T-cell (primary cell): ENCODE results near the gene ZMYM2. TPM values are rescaled to one million over a fixed set of nuclear protein-coding genes. Genes with fewer than 3 reads are reported as not detected.
A peak's percentile ranks its signal among the peaks of the same experiment; 100 is the strongest.

Experiments used
- ATAC-seq, 4 experiments: fragments of 200-7000 bp in 3 of 4; fragments of 150-1000 bp in 1 of 4; cut with Tn5 transposase; replicated peaks in 1 of 4; 1 replicate in 3 of 4; 2 replicates in 1 of 4; pipeline ENCODE4 v1.10.0; 2021; ENCODE audit warnings: moderate library complexity in 3 of 4, mild to moderate bottlenecking in 2 of 4, moderate number of reproducible peaks in 1 of 4
- CTCF ChIA-PET, 2 donors: fragments of 300-600 bp; sonication (Branson Sonifier 250); formaldehyde crosslinking; loops; one replicate each; lab custom pipeline; 2022; ENCODE audit warnings: antibody characterized with exemption in 2 of 2; lab: Charles Lee
- POLR2A ChIA-PET, 2 donors: fragments of 300-600 bp; sonication (Branson Sonifier 250); formaldehyde crosslinking; loops; one replicate each; lab custom pipeline; 2022; ENCODE audit warnings: antibody characterized with exemption in 2 of 2; lab: Charles Lee
- DNase-seq, 35 experiments: peaks; one replicate each; pipeline versions ENCODE4 v3.0.0 to v3.0.0-alpha.2; 2013 to 2023
- H3K27ac ChIP-seq: one replicate; pipeline ENCODE4 v1.5.1; 2013; ENCODE audit warnings: low read length
- H3K27me3 ChIP-seq, 2 experiments: replicated peaks in 1 of 2; 1 replicate in 1 of 2; 2 replicates in 1 of 2; pipeline versions ENCODE4 v1.6.1 to v1.7.0; 2013; ENCODE audit warnings: low read length in 1 of 2, mixed read lengths in 1 of 2; ENCODE audit not compliant: control insufficient read depth in 2 of 2, insufficient read depth in 2 of 2; ENCODE audit errors: extremely low read depth in 1 of 2
- H3K36me3 ChIP-seq, 2 donors: 1 replicate in 1 of 2; 2 replicates in 1 of 2; pipeline versions ENCODE4 v1.6.1 to v1.7.0; 2013; ENCODE audit warnings: low read length in 1 of 2; ENCODE audit not compliant: control insufficient read depth in 2 of 2, insufficient read depth in 1 of 2; ENCODE audit errors: extremely low read depth in 1 of 2
- H3K4me1 ChIP-seq, 2 experiments: 1 replicate in 1 of 2; 2 replicates in 1 of 2; pipeline versions ENCODE4 v1.6.1 to v1.7.0; 2013; ENCODE audit warnings: low read length in 2 of 2, mixed read lengths in 1 of 2; ENCODE audit not compliant: insufficient read depth in 2 of 2, control insufficient read depth in 1 of 2; ENCODE audit errors: extremely low read depth in 1 of 2
- H3K4me3 ChIP-seq, 2 donors: 1 replicate in 1 of 2; 2 replicates in 1 of 2; pipeline versions ENCODE4 v1.5.1 to v1.7.0; 2013; ENCODE audit warnings: mild to moderate bottlenecking in 2 of 2, low read length in 1 of 2, moderate library complexity in 1 of 2; ENCODE audit not compliant: control insufficient read depth in 1 of 2; ENCODE audit errors: extremely low read depth in 1 of 2
- H3K9me3 ChIP-seq: 2 replicates; pipeline ENCODE4 v1.7.0; 2013
- H3K27ac Mint-ChIP-seq, 2 donors: one replicate each; pipeline ENCODE4 v1.8.0; 2020 to 2021; ENCODE audit warnings: mild to moderate bottlenecking in 2 of 2, mixed read lengths in 2 of 2
- H3K27me3 Mint-ChIP-seq, 2 donors: one replicate each; pipeline ENCODE4 v1.8.0; 2021 to 2022; ENCODE audit warnings: mixed read lengths in 2 of 2
- H3K36me3 Mint-ChIP-seq: one replicate; pipeline ENCODE4 v1.8.0; 2021; ENCODE audit warnings: mixed read lengths
- H3K4me1 Mint-ChIP-seq, 3 donors: one replicate each; pipeline ENCODE4 v1.8.0; 2020 to 2022; ENCODE audit warnings: mixed read lengths in 3 of 3, mild to moderate bottlenecking in 1 of 3
- H3K4me3 Mint-ChIP-seq, 3 donors: one replicate each; pipeline ENCODE4 v1.8.0; 2020 to 2022; ENCODE audit warnings: mild to moderate bottlenecking in 3 of 3, mixed read lengths in 3 of 3, moderate library complexity in 3 of 3
- H3K9me3 Mint-ChIP-seq, 3 donors: one replicate each; pipeline ENCODE4 v1.8.0; 2020 to 2022; ENCODE audit warnings: mixed read lengths in 3 of 3
- WGBS: methylation state at CpG from one replicate; pipeline ENCODE4 v1.1.5; 2013; ENCODE audit warnings: missing lambda C conversion rate; ENCODE audit not compliant: insufficient coverage; 5-methylcytosine and 5-hydroxymethylcytosine counted together
- total RNA-seq, 35 experiments: library from RNA in 6 of 35; stranded (reverse) in 6 of 35; fragments of 120-200 nt in 1 of 35; gene quantifications; one replicate each; pipeline versions ENCODE4 v1.2.1 to v1.2.4 and lab custom pipeline; 2013 to 2026

The ZMYM2 gene
- total RNA-seq, 5 donors from 2014 or later (not counting 1 experiment from before 2014, with no cell fraction given): 63.6 to 123 (median 83.6) TPM

- Histone ChIP-seq H3K9me3 (no peaks in the 10 kb centered on the region), H3K36me3 (no peaks in the 10 kb centered on the region), H3K27me3 (no peaks in the 10 kb centered on the region), H3K4me3 (no peak overlapping the region), H3K4me1 (peaks cover 0 to 6% of the 10 kb centered on the region in 2 experiments), H3K27ac (no peak overlapping the region)
- ATAC-seq: no peak
- Mint-ChIP-seq H3K36me3 (no peaks in the 10 kb centered on the region), H3K27ac (no peak overlapping the region), H3K4me3 (no peak overlapping the region), H3K9me3 (no peaks in the 10 kb centered on the region), H3K4me1 (peaks cover 0 to 3% (median 0%) of the 10 kb centered on the region in 3 donors), H3K27me3 (no peaks in the 10 kb centered on the region)
- CTCF ChIA-PET: no interaction called here
- DNase-seq: no peak
- POLR2A ChIA-PET: interaction anchor here in 1 of 2 donors (0.6 kb wide), 1 partner anchor 127 kb away, joined by 8 read pairs; no protein-coding TSS in a partner anchor
Observed at GRCh38 chr13:19952850-19953249, 5.7 kb upstream of the ZMYM2 start.

- no peak overlapping the region for H3K4me3 Mint-ChIP-seq
- H3K4me1 Mint-ChIP-seq: peaks cover 11 to 14% (median 13%) of the 10 kb centered on the region in 3 donors
- ChIA-PET POLR2A (interaction anchor here in 1 of 2 donors (0.5 kb wide), 1 partner anchor 1718 kb away, joined by 3 read pairs; no protein-coding TSS in a partner anchor), CTCF (interaction anchor here (0.5 to 1.4 kb wide), 5 partner anchors 19 to 183 kb away, joined by 3 to 4 read pairs (median 3); no protein-coding TSS in a partner anchor)
- no peaks in the 10 kb centered on the region for H3K36me3 Mint-ChIP-seq
- no peaks in the 10 kb centered on the region for H3K27me3 Mint-ChIP-seq
- WGBS: no CpG with 5 or more reads among the region's 4 CpGs
- DNase-seq (no peak), ATAC-seq (no peak)
- no peaks in the 10 kb centered on the region for H3K27me3 ChIP-seq
- H3K9me3 Mint-ChIP-seq: no peaks in the 10 kb centered on the region
- H3K27ac Mint-ChIP-seq: no peak overlapping the region
- H3K36me3 ChIP-seq: peaks cover 0 to 7% of the 10 kb centered on the region in 2 donors
- H3K27ac ChIP-seq: no peak overlapping the region
- no peaks in the 10 kb centered on the region for H3K9me3 ChIP-seq
- no peak overlapping the region for H3K4me3 ChIP-seq
- H3K4me1 ChIP-seq: peaks cover 8 to 16% of the 10 kb centered on the region in 2 experiments
Observed at GRCh38 chr13:19955873-19956559, 2.5 kb upstream of the ZMYM2 start.

GRCh38 chr13:19957320-19958154 lies 990 bp upstream of the ZMYM2 start:
- peak; percentile 64 to 92 (median 85) for DNase-seq
- ChIA-PET POLR2A (interaction anchor here in 1 of 2 donors (0.6 kb wide), 1 partner anchor 120 kb away, joined by 4 read pairs; no protein-coding TSS in a partner anchor), CTCF (interaction anchor here (0.8 to 1.8 kb wide), 3 partner anchors 30 to 251 kb away, joined by 4 to 5 read pairs (median 4); no protein-coding TSS in a partner anchor)
- H3K4me1 ChIP-seq: peaks cover 16 to 17% of the 10 kb centered on the region in 2 experiments
- no peaks in the 10 kb centered on the region for H3K9me3 Mint-ChIP-seq
- H3K4me3 ChIP-seq: peak overlapping the region; percentile 88 to 98
- peak; percentile 14 to 54 (median 21) for ATAC-seq
- peak overlapping the region; percentile 75 to 98 (median 85) for H3K4me3 Mint-ChIP-seq
- no peaks in the 10 kb centered on the region for H3K27me3 Mint-ChIP-seq
- peaks cover 25 to 28% (median 26%) of the 10 kb centered on the region in 3 donors for H3K4me1 Mint-ChIP-seq
- H3K9me3 ChIP-seq: no peaks in the 10 kb centered on the region
- H3K27ac ChIP-seq: peak overlapping the region; percentile 97
- peaks cover 0 to 10% of the 10 kb centered on the region in 2 donors for H3K36me3 ChIP-seq
- peaks cover 5% of the 10 kb centered on the region for H3K36me3 Mint-ChIP-seq
- H3K27me3 ChIP-seq: no peaks in the 10 kb centered on the region
- WGBS: 0% methylated on average over 56 of the region's 65 CpGs
- peak overlapping the region; percentile 87 to 91 for H3K27ac Mint-ChIP-seq

- Mint-ChIP-seq H3K27me3 (no peaks in the 10 kb centered on the region), H3K36me3 (peaks cover 5% of the 10 kb centered on the region), H3K9me3 (no peaks in the 10 kb centered on the region), H3K4me1 (peaks cover 31 to 40% (median 40%) of the 10 kb centered on the region in 3 donors), H3K4me3 (peak overlapping the region; percentile 93 to 98 (median 98)), H3K27ac (peak overlapping the region; percentile 93 to 98)
- Histone ChIP-seq H3K36me3 (peaks cover 0 to 16% of the 10 kb centered on the region in 2 donors), H3K4me1 (peaks cover 19 to 27% of the 10 kb centered on the region in 2 experiments), H3K9me3 (no peaks in the 10 kb centered on the region), H3K27ac (peak overlapping the region; percentile 91), H3K4me3 (peak overlapping the region; percentile 91 to 98), H3K27me3 (no peaks in the 10 kb centered on the region)
- ATAC-seq (peak; percentile 11 to 21 (median 18)), DNase-seq (peak; percentile 50 to 81 (median 65))
- POLR2A ChIA-PET: interaction anchor here in 1 of 2 donors (0.6 kb wide), 1 partner anchor 942 kb away, joined by 3 read pairs; no protein-coding TSS in a partner anchor
- CTCF ChIA-PET: interaction anchor here in 1 of 2 donors (0.9 to 1.2 kb wide), 5 partner anchors 17 to 176 kb away, joined by 3 to 5 read pairs (median 4); partner anchors contain the start of genes PSPC1 and ZMYM5
- WGBS: under 1% methylated on average over 19 of the region's 61 CpGs
Observed at GRCh38 chr13:19959141-19959830, 759 bp downstream of the ZMYM2 start.

- H3K9me3 ChIP-seq: no peaks in the 10 kb centered on the region
- Mint-ChIP-seq H3K4me3 (peak overlapping the region; percentile 93 to 98 (median 98)), H3K27ac (peak overlapping the region; percentile 93 to 98), H3K4me1 (peaks cover 32 to 44% (median 43%) of the 10 kb centered on the region in 3 donors), H3K27me3 (no peaks in the 10 kb centered on the region), H3K9me3 (no peaks in the 10 kb centered on the region), H3K36me3 (peaks cover 5% of the 10 kb centered on the region)
- peak overlapping the region; percentile 91 to 98 for H3K4me3 ChIP-seq
- POLR2A ChIA-PET: interaction anchor here (0.5 to 0.6 kb wide), 4 partner anchors 13 to 941 kb away, joined by 3 to 4 read pairs (median 3); no protein-coding TSS in a partner anchor
- peaks cover 23 to 28% of the 10 kb centered on the region in 2 experiments for H3K4me1 ChIP-seq
- DNase-seq: peak; percentile 62 to 93 (median 84)
- H3K27me3 ChIP-seq: no peaks in the 10 kb centered on the region
- no CpG with 5 or more reads among the region's 13 CpGs for WGBS
- H3K27ac ChIP-seq: peak overlapping the region; percentile 91
- CTCF ChIA-PET: interaction anchor here in 1 of 2 donors (0.9 to 1.2 kb wide), 5 partner anchors 18 to 177 kb away, joined by 3 to 5 read pairs (median 4); partner anchors contain the start of genes PSPC1 and ZMYM5
- peak; percentile 39 to 50 (median 42) for ATAC-seq
- peaks cover 0 to 17% of the 10 kb centered on the region in 2 donors for H3K36me3 ChIP-seq
Observed at GRCh38 chr13:19959831-19960652, 1.5 kb downstream of the ZMYM2 start.
